Measurements from ENCODE around the gene SPATA6. TPM values are rescaled to one million over a fixed set of nuclear protein-coding genes. Genes with fewer than 3 reads are reported as not detected.
"Not testable (repeated sequence)": the region's sequence is repeated elsewhere in the genome, so short reads cannot be mapped to it uniquely, and the experiment has no call there.

The SPATA6 gene
- polyA plus RNA-seq, 6 donors from 2014 or later, result 1.7 to 2.9 (median 2.5) TPM

- peaks cover 8 to 19% (median 9%) of the 10 kb centered on the region in 3 donors for H3K27me3 Mint-ChIP-seq
- H3K36me3 Mint-ChIP-seq, result peaks cover 0 to 4% of the 10 kb centered on the region in 2 donors
- H3K9me3 Mint-ChIP-seq, result peaks cover 0 to 15% (median 2%) of the 10 kb centered on the region in 7 donors
- DNase-seq (no peak), ATAC-seq (ENCODE audit: low read depth in 2 of 2) (no peak)
- no peak overlapping the region for H3K4me3 Mint-ChIP-seq
- H3K4me1 Mint-ChIP-seq, result no peaks in the 10 kb centered on the region
- no peak overlapping the region for H3K27ac Mint-ChIP-seq
Observed at GRCh38 chr1:48480504-48480903, 8.5 kb upstream of the SPATA6 start.

GRCh38 chr1:48480023-48480422, 8.0 kb upstream of the SPATA6 start:
- not testable (repeated sequence) for H3K27ac Mint-ChIP-seq; DNase-seq; H3K4me3 Mint-ChIP-seq; ATAC-seq (ENCODE audit: low read depth in 2 of 2); H3K36me3 Mint-ChIP-seq; H3K4me1 Mint-ChIP-seq
- Mint-ChIP-seq H3K27me3 (peaks cover 8 to 19% (median 9%) of the 10 kb centered on the region in 3 donors), H3K9me3 (peaks cover 0 to 18% (median 2%) of the 10 kb centered on the region in 7 donors)

- H3K9me3 Mint-ChIP-seq, result peaks cover 0 to 18% (median 5%) of the 10 kb centered on the region in 7 donors
- peak overlapping the region; percentile 46 to 99 (median 92) for H3K27ac Mint-ChIP-seq
- peak overlapping the region; percentile 86 to 97 (median 94) for H3K4me3 Mint-ChIP-seq
- H3K27me3 Mint-ChIP-seq, result peaks cover 0 to 11% (median 0%) of the 10 kb centered on the region in 3 donors
- peaks cover 0 to 2% of the 10 kb centered on the region in 2 donors for H3K36me3 Mint-ChIP-seq
- ATAC-seq (ENCODE audit: low read depth in 2 of 2) (no peak), DNase-seq (no peak)
- H3K4me1 Mint-ChIP-seq, result peaks cover 30 to 34% (median 32%) of the 10 kb centered on the region in 3 donors
Observed at GRCh38 chr1:48472638-48473037, 634 bp upstream of the SPATA6 start.

GRCh38 chr1:48470950-48471690, 884 bp downstream of the SPATA6 start:
- Mint-ChIP-seq H3K27me3 (peaks cover 0 to 7% (median 0%) of the 10 kb centered on the region in 3 donors), H3K4me3 (peak overlapping the region; percentile 86 to 97 (median 94)), H3K36me3 (no peaks in the 10 kb centered on the region), H3K27ac (peak overlapping the region; percentile 41 to 99 (median 91)), H3K9me3 (peaks cover 0 to 11% (median 1%) of the 10 kb centered on the region in 7 donors), H3K4me1 (peaks cover 30 to 34% (median 32%) of the 10 kb centered on the region in 3 donors)
- DNase-seq (no peak), ATAC-seq (ENCODE audit: low read depth in 2 of 2) (no peak)

- ATAC-seq (ENCODE audit: low read depth in 2 of 2), result no peak
- DNase-seq, result no peak
- H3K4me3 Mint-ChIP-seq, result peak overlapping the region; percentile 86 to 97 (median 94)
- peaks cover 0 to 6% (median 0%) of the 10 kb centered on the region in 7 donors for H3K9me3 Mint-ChIP-seq
- H3K36me3 Mint-ChIP-seq, result no peaks in the 10 kb centered on the region
- peak overlapping the region in 5 of 6 donors; percentile 43 to 94 (median 80) for H3K27ac Mint-ChIP-seq
- peaks cover 0 to 4% (median 0%) of the 10 kb centered on the region in 3 donors for H3K27me3 Mint-ChIP-seq
- H3K4me1 Mint-ChIP-seq, result peaks cover 30 to 34% (median 32%) of the 10 kb centered on the region in 3 donors
Observed at GRCh38 chr1:48470481-48470855, 1.5 kb downstream of the SPATA6 start.

- Mint-ChIP-seq H3K36me3 (no peaks in the 10 kb centered on the region), H3K4me1 (peaks cover 30 to 34% (median 32%) of the 10 kb centered on the region in 3 donors), H3K9me3 (peaks cover 0 to 4% (median 0%) of the 10 kb centered on the region in 7 donors), H3K27ac (peak overlapping the region; percentile 30 to 91 (median 60)), H3K27me3 (peaks cover 0 to 4% (median 0%) of the 10 kb centered on the region in 3 donors), H3K4me3 (peak overlapping the region; percentile 80 to 97 (median 94))
- peak; percentile 52 for DNase-seq
- ATAC-seq (ENCODE audit: low read depth in 2 of 2), result peak; percentile 47 to 51
Observed at GRCh38 chr1:48469616-48470480, 2.2 kb downstream of the SPATA6 start.

- H3K4me1 Mint-ChIP-seq, result peaks cover 22 to 23% (median 23%) of the 10 kb centered on the region in 3 donors
- no peak overlapping the region for H3K4me3 Mint-ChIP-seq
- DNase-seq (no peak), ATAC-seq (ENCODE audit: low read depth in 2 of 2) (no peak)
- H3K27ac Mint-ChIP-seq, result no peak overlapping the region
- no peaks in the 10 kb centered on the region for H3K36me3 Mint-ChIP-seq
- H3K9me3 Mint-ChIP-seq, result no peaks in the 10 kb centered on the region
- H3K27me3 Mint-ChIP-seq, result peaks cover 0 to 2% (median 0%) of the 10 kb centered on the region in 3 donors
Observed at GRCh38 chr1:48466594-48466993, 5.4 kb downstream of the SPATA6 start.

- Mint-ChIP-seq H3K27ac (no peak overlapping the region), H3K27me3 (no peaks in the 10 kb centered on the region), H3K4me1 (no peaks in the 10 kb centered on the region), H3K36me3 (no peaks in the 10 kb centered on the region), H3K4me3 (no peak overlapping the region), H3K9me3 (peaks cover 0 to 4% (median 0%) of the 10 kb centered on the region in 7 donors)
- no peak for DNase-seq
- no peak for ATAC-seq (ENCODE audit: low read depth in 2 of 2)
Observed at GRCh38 chr1:48462716-48463302, 9.2 kb downstream of the SPATA6 start.

GRCh38 chr1:48450505-48450904, 21.5 kb downstream of the SPATA6 start:
- Mint-ChIP-seq H3K27me3 (peaks cover 0 to 5% (median 4%) of the 10 kb centered on the region in 3 donors), H3K4me1 (no peaks in the 10 kb centered on the region), H3K4me3 (no peak overlapping the region), H3K27ac (no peak overlapping the region), H3K9me3 (peaks cover 0 to under 1% (median 0%) of the 10 kb centered on the region in 7 donors), H3K36me3 (no peaks in the 10 kb centered on the region)
- no peak for DNase-seq
- ATAC-seq (ENCODE audit: low read depth in 2 of 2), result no peak

- H3K4me3 Mint-ChIP-seq, result no peak overlapping the region
Observed at GRCh38 chr1:48448932-48449331, 23.1 kb downstream of the SPATA6 start.

GRCh38 chr1:48444186-48444585, 27.8 kb downstream of the SPATA6 start:
- H3K27ac Mint-ChIP-seq; H3K36me3 Mint-ChIP-seq; H3K27me3 Mint-ChIP-seq; H3K4me1 Mint-ChIP-seq; ATAC-seq (ENCODE audit: low read depth in 2 of 2); H3K4me3 Mint-ChIP-seq; DNase-seq: not testable (repeated sequence)
- peaks cover 5 to 23% (median 13%) of the 10 kb centered on the region in 7 donors for H3K9me3 Mint-ChIP-seq

More at GRCh38 chr1:48448932-48449331, 23.1 kb downstream of the SPATA6 start:
- ATAC-seq (ENCODE audit: low read depth in 2 of 2) (no peak), DNase-seq (no peak)
- Mint-ChIP-seq H3K36me3 (peaks cover 0 to 1% of the 10 kb centered on the region in 2 donors), H3K27ac (no peak overlapping the region), H3K4me1 (no peaks in the 10 kb centered on the region), H3K9me3 (peaks cover 0 to 9% (median 5%) of the 10 kb centered on the region in 7 donors), H3K27me3 (peaks cover 0 to 5% (median 4%) of the 10 kb centered on the region in 3 donors)

GRCh38 chr1:48442864-48443619, 29.0 kb downstream of the SPATA6 start:
- Mint-ChIP-seq H3K9me3 (peaks cover 5 to 24% (median 16%) of the 10 kb centered on the region in 7 donors), H3K27me3 (no peaks in the 10 kb centered on the region), H3K4me1 (no peaks in the 10 kb centered on the region), H3K4me3 (no peak overlapping the region), H3K36me3 (peaks cover 9 to 14% of the 10 kb centered on the region in 2 donors), H3K27ac (no peak overlapping the region)
- ATAC-seq (ENCODE audit: low read depth in 2 of 2), result no peak
- no peak for DNase-seq
